ENCODE measurements around the gene UVSSA.

GRCh38 chr4:1416948-1417260 lies 69.9 kb downstream of the UVSSA start:
- TF ChIP-seq, protein P1, sequence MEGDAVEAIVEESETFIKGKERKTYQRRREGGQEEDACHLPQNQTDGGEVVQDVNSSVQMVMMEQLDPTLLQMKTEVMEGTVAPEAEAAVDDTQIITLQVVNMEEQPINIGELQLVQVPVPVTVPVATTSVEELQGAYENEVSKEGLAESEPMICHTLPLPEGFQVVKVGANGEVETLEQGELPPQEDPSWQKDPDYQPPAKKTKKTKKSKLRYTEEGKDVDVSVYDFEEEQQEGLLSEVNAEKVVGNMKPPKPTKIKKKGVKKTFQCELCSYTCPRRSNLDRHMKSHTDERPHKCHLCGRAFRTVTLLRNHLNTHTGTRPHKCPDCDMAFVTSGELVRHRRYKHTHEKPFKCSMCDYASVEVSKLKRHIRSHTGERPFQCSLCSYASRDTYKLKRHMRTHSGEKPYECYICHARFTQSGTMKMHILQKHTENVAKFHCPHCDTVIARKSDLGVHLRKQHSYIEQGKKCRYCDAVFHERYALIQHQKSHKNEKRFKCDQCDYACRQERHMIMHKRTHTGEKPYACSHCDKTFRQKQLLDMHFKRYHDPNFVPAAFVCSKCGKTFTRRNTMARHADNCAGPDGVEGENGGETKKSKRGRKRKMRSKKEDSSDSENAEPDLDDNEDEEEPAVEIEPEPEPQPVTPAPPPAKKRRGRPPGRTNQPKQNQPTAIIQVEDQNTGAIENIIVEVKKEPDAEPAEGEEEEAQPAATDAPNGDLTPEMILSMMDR (IDR thresholded peaks at IDR 0.05): no peak
- no peak for TF ChIP-seq POLR2A (IDR thresholded peaks at IDR 0.05)

All from body of pancreas (tissue), 4 donors.